Left lung (tissue), 10 donors: ENCODE results near the gene LRGUK. TPM values are rescaled to one million over a fixed set of nuclear protein-coding genes. Genes with fewer than 3 reads are reported as not detected.

ENCODE experiments used
- ATAC-seq: fragments of 200-7000 bp; cut with Tn5 transposase; one replicate; pipeline ENCODE4 v1.9.1; 2020; ENCODE audit warnings: moderate library complexity
- DNase-seq, 4 donors: peaks; one replicate each; pipeline ENCODE4 v3.0.0-alpha.2; 2013 to 2020
- H3K27ac ChIP-seq, 2 donors: fragments of 200-600 bp; sonication (generic) in 1 of 2; one replicate each; pipeline versions ENCODE4 v1.5.0 to v1.8.0; 2020 to 2021
- H3K27me3 ChIP-seq, 2 donors: fragments of 200-600 bp; sonication (generic) in 1 of 2; one replicate each; pipeline versions ENCODE4 v1.5.0 to v1.8.0; 2020 to 2021
- H3K36me3 ChIP-seq, 2 donors: fragments of 200-600 bp; sonication (generic) in 1 of 2; one replicate each; pipeline versions ENCODE4 v1.5.0 to v1.8.0; 2020 to 2021
- H3K4me1 ChIP-seq, 2 donors: fragments of 200-600 bp; one replicate each; pipeline ENCODE4 v1.8.0; 2021
- H3K4me3 ChIP-seq, 2 donors: fragments of 200-600 bp; sonication (generic) in 1 of 2; one replicate each; pipeline versions ENCODE4 v1.5.0 to v1.8.0; 2020 to 2021; ENCODE audit warnings: mild to moderate bottlenecking in 1 of 2
- H3K9me3 ChIP-seq, 2 donors: fragments of 200-600 bp; sonication (generic) in 1 of 2; one replicate each; pipeline versions ENCODE4 v1.5.0 to v1.8.0; 2020 to 2021
- intact Hi-C, 2 donors: fragments of 100-400 bp; cut with DNase I; formaldehyde crosslinking; loops; one replicate each; pipeline versions ENCODE4 v1.11.2 to v1.14.2; 2022
- polyA plus RNA-seq, 6 donors: library from polyadenylated mRNA; unstranded; fragments of 120-200 nt; gene quantifications; one replicate each; pipeline ENCODE4 v1.2.1, GENCODE V29; 2013; ENCODE audit not compliant: insufficient read length in 6 of 6
- total RNA-seq, 2 donors: library from RNA; stranded (reverse); fragmentation: NEBNext Ultra II Directional; extraction: Animal tissue kit (Norgen Biotek cat#: 25700); gene quantifications; one replicate each; pipeline ENCODE4 v1.2.1, GENCODE V29; 2021
- TF ChIP-seq, protein P1 (sequence below), 2 donors: fragments of 200-600 bp; sonication (generic) in 1 of 2; IDR thresholded peaks; one replicate each; pipeline versions ENCODE4 v1.5.0 to v1.8.0; 2021; ENCODE audit warnings: antibody characterized with exemption in 2 of 2
- donor health status: DM: no; HTN: yes; CAD: no.
- donor health status: DM: no; HTN: no; CAD: no.

The LRGUK gene
- total and polyA plus RNA-seq, 8 donors, result 0.94 to 2.7 (median 1.9) TPM

GRCh38 chr7:134262322-134262721 is 135.2 kb downstream of the LRGUK start:
- Histone ChIP-seq H3K4me1 (no peaks in the 10 kb centered on the region), H3K27me3 (no peaks in the 10 kb centered on the region), H3K9me3 (no peaks in the 10 kb centered on the region), H3K36me3 (no peaks in the 10 kb centered on the region), H3K27ac (no peak overlapping the region), H3K4me3 (no peak overlapping the region)
- intact Hi-C loops, result no loop called here
- DNase-seq, result no peak
- TF ChIP-seq, protein P1, sequence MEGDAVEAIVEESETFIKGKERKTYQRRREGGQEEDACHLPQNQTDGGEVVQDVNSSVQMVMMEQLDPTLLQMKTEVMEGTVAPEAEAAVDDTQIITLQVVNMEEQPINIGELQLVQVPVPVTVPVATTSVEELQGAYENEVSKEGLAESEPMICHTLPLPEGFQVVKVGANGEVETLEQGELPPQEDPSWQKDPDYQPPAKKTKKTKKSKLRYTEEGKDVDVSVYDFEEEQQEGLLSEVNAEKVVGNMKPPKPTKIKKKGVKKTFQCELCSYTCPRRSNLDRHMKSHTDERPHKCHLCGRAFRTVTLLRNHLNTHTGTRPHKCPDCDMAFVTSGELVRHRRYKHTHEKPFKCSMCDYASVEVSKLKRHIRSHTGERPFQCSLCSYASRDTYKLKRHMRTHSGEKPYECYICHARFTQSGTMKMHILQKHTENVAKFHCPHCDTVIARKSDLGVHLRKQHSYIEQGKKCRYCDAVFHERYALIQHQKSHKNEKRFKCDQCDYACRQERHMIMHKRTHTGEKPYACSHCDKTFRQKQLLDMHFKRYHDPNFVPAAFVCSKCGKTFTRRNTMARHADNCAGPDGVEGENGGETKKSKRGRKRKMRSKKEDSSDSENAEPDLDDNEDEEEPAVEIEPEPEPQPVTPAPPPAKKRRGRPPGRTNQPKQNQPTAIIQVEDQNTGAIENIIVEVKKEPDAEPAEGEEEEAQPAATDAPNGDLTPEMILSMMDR (IDR thresholded peaks at IDR 0.05), result no peak
- ATAC-seq, result no peak

DNA sequence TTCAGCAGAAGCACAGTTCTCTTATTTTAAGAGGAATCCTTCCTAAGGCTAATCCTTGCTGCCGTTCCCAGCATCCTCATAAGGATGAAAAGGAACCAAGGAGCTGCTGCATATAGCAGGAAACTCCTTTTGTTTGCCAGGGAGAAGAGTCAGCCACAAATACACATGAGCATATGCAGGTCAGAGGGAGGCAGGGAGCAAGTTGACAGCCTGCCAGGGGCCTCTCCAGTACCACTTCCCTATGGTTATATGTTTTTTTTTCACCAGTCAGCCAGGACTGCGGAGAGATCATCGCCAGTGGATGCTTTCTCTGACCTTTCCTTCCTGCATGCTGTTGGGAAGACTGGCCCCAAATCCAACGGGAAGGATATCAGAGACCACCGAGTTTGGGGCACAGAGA is 149.8 kb downstream of the LRGUK start:
- H3K4me1 ChIP-seq, result no peaks in the 10 kb centered on the region
- intact Hi-C loops, result no loop called here
- ATAC-seq (no peak), DNase-seq (no peak)
- H3K27ac ChIP-seq, result no peak overlapping the region
- TF ChIP-seq, protein P1 (IDR thresholded peaks at IDR 0.05), result no peak
- no peaks in the 10 kb centered on the region for H3K27me3 ChIP-seq
- no peaks in the 10 kb centered on the region for H3K36me3 ChIP-seq
- no peaks in the 10 kb centered on the region for H3K9me3 ChIP-seq
- H3K4me3 ChIP-seq, result no peak overlapping the region

DNA sequence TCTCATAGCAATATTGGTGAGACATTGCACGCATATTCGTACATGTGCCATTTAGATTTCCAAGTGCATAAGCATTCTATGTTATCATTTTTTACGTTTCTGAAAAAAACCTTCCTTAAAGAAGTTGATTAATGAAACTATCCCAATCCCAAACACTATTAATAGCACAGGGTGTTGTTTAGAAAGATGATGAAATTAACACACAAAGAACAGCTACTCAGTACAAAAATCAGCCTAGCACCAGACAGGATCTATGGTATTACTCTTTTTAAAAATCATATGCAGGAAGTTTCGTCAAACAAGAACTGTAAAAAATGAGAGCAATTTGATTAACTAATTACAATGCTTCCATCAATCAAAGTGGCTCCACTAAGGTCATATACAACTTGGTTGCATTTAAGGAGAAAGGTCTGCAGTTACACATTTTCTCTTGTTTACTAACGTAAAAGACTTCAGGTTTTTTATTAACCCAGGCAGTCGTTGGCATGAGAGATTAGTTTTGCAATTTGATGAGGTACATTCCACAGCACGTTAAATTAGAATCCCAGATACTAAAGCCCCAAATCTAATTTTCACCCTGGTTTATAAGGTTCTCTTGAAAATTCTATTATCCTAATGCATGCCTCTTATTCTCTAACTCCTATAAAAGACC is 151.5 kb downstream of the LRGUK start:
- H3K27ac ChIP-seq, result no peak overlapping the region
- H3K27me3 ChIP-seq, result peaks cover 0 to 8% of the 10 kb centered on the region in 2 donors
- H3K4me3 ChIP-seq, result no peak overlapping the region
- intact Hi-C loops, result no loop called here
- DNase-seq, result no peak
- no peak for ATAC-seq
- no peaks in the 10 kb centered on the region for H3K9me3 ChIP-seq
- H3K4me1 ChIP-seq, result no peaks in the 10 kb centered on the region
- H3K36me3 ChIP-seq, result no peaks in the 10 kb centered on the region
- TF ChIP-seq, protein P1 (IDR thresholded peaks at IDR 0.05), result no peak

- H3K9me3 ChIP-seq, result no peaks in the 10 kb centered on the region
- H3K27ac ChIP-seq, result no peak overlapping the region
- TF ChIP-seq, protein P1 (IDR thresholded peaks at IDR 0.05), result no peak
- DNase-seq (no peak), ATAC-seq (no peak)
- H3K36me3 ChIP-seq, result no peaks in the 10 kb centered on the region
- H3K27me3 ChIP-seq, result peaks cover 0 to 15% of the 10 kb centered on the region in 2 donors
- no peaks in the 10 kb centered on the region for H3K4me1 ChIP-seq
- intact Hi-C loops, result no loop called here
- H3K4me3 ChIP-seq, result no peak overlapping the region
Measured at GRCh38 chr7:134279336-134279735, 152.2 kb downstream of the LRGUK start.

- H3K27me3 ChIP-seq, result peaks cover 0 to 17% of the 10 kb centered on the region in 2 donors
- H3K9me3 ChIP-seq, result no peaks in the 10 kb centered on the region
- DNase-seq (no peak), ATAC-seq (no peak)
- no peak overlapping the region for H3K4me3 ChIP-seq
- TF ChIP-seq, protein P1 (IDR thresholded peaks at IDR 0.05), result no peak
- no peaks in the 10 kb centered on the region for H3K36me3 ChIP-seq
- no peaks in the 10 kb centered on the region for H3K4me1 ChIP-seq
- intact Hi-C loops, result no loop called here
- H3K27ac ChIP-seq, result no peak overlapping the region
Measured at GRCh38 chr7:134279898-134280297, 152.8 kb downstream of the LRGUK start.
